Neural cell (in vitro differentiated cells): ENCODE measurements around the gene ZNF618. TPM values are rescaled to one million over a fixed set of nuclear protein-coding genes. Genes with fewer than 3 reads are reported as not detected.

ENCODE experiments used
- H2AFZ ChIP-seq: fragments of 200-600, 300-800 bp; sonication (generic), shearing (Covaris generic); 2 replicates; pipeline ENCODE4 v1.6.0; 2014; ENCODE audit warnings: low read depth, mild to moderate bottlenecking, antibody characterized with exemption, low read length, moderate library complexity
- H3F3A ChIP-seq: fragments of 200-600 bp; shearing (Covaris generic); 2 replicates; pipeline ENCODE4 v1.6.1; 2016; ENCODE audit warnings: mild to moderate bottlenecking, moderate library complexity, mixed read lengths, antibody characterized with exemption, low read length; ENCODE audit not compliant: insufficient read depth, poor library complexity, severe bottlenecking
- H3K27ac ChIP-seq: fragments of 200-600, 300-800 bp; sonication (generic), shearing (Covaris generic); 2 replicates; pipeline ENCODE4 v1.5.1; 2014; ENCODE audit warnings: mild to moderate bottlenecking, low read length, moderate library complexity
- H3K27me3 ChIP-seq: fragments of 300-800, 200-600 bp; sonication (generic), shearing (Covaris generic); 2 replicates; pipeline ENCODE4 v1.6.0; 2014; ENCODE audit warnings: mild to moderate bottlenecking, low read depth, low read length, moderate library complexity; ENCODE audit not compliant: insufficient read depth
- H3K36me3 ChIP-seq: fragments of 300-800, 200-600 bp; sonication (generic), shearing (Covaris generic); 2 replicates; pipeline ENCODE4 v1.5.1; 2014; ENCODE audit warnings: mild to moderate bottlenecking, antibody characterized with exemption, low read length, moderate library complexity; ENCODE audit not compliant: insufficient read depth
- H3K4me2 ChIP-seq: fragments of 300-800, 200-600 bp; sonication (generic), shearing (Covaris generic); 2 replicates; pipeline ENCODE4 v1.6.0; 2014; ENCODE audit warnings: mild to moderate bottlenecking, low read length
- H3K4me3 ChIP-seq: fragments of 300-800, 200-600 bp; sonication (generic), shearing (Covaris generic); 2 replicates; pipeline ENCODE4 v1.5.1; 2014; ENCODE audit warnings: mild to moderate bottlenecking, low read length, moderate library complexity
- H3K79me2 ChIP-seq: fragments of 200-600 bp; shearing (Covaris generic); replicated peaks from 2 replicates; pipeline ENCODE4 v1.6.0; 2014; ENCODE audit warnings: mild to moderate bottlenecking, low read length, moderate library complexity; ENCODE audit not compliant: insufficient read depth
- H3K9ac ChIP-seq: fragments of 300-800, 200-600 bp; sonication (generic), shearing (Covaris generic); 2 replicates; pipeline ENCODE4 v1.6.1; 2016; ENCODE audit warnings: mild to moderate bottlenecking, low read length, mixed read lengths
- H3K9me2 ChIP-seq: fragments of 200-600 bp; shearing (Covaris generic); 2 replicates; pipeline ENCODE4 v1.6.1; 2016; ENCODE audit warnings: mild to moderate bottlenecking, low read length, mixed read lengths; ENCODE audit not compliant: insufficient read depth
- H3K9me3 ChIP-seq: fragments of 200-600, 300-800 bp; sonication (generic), shearing (Covaris generic); 2 replicates; pipeline ENCODE4 v1.6.1; 2016; ENCODE audit warnings: mild to moderate bottlenecking, mixed run types, low read length, moderate library complexity, mixed read lengths
- H4K20me1 ChIP-seq: fragments of 200-600 bp; shearing (Covaris generic); 2 replicates; pipeline ENCODE4 v1.6.1; 2016; ENCODE audit warnings: mild to moderate bottlenecking, mixed run types; ENCODE audit not compliant: insufficient read depth
- CTCF ChIP-seq: fragments of 450-650 bp; IDR thresholded peaks from 2 replicates; pipeline ENCODE4 v1.5.1; 2014; ENCODE audit warnings: antibody characterized with exemption, mild to moderate bottlenecking, moderate library complexity; ENCODE audit not compliant: poor library complexity, severe bottlenecking
- EP300 ChIP-seq: fragments of 450-650 bp; conservative IDR thresholded peaks from 2 replicates; pipeline ENCODE4 v1.6.1; 2014; ENCODE audit warnings: antibody characterized with exemption, mild to moderate bottlenecking, moderate library complexity; ENCODE audit not compliant: poor library complexity, severe bottlenecking
- EZH2 ChIP-seq: fragments of 200-600, 300-800 bp; shearing (Covaris generic), sonication (generic); IDR thresholded peaks from 2 replicates; pipeline ENCODE4 v1.6.1; 2014; ENCODE audit warnings: antibody characterized with exemption, low read length, borderline replicate concordance, mild to moderate bottlenecking; ENCODE audit not compliant: insufficient read depth, poor library complexity, severe bottlenecking
- MXI1 ChIP-seq: fragments of 450-650 bp; conservative IDR thresholded peaks from 2 replicates; pipeline ENCODE4 v1.6.1; 2014; ENCODE audit warnings: antibody characterized with exemption, mild to moderate bottlenecking; ENCODE audit not compliant: poor library complexity, severe bottlenecking
- POLR2AphosphoS5 ChIP-seq: IDR thresholded peaks from 2 replicates; pipeline ENCODE4 v1.6.1; 2012
- RAD21 ChIP-seq: fragments of 450-650 bp; conservative IDR thresholded peaks from 2 replicates; pipeline ENCODE4 v1.6.1; 2014; ENCODE audit warnings: antibody characterized with exemption, mild to moderate bottlenecking, moderate library complexity
- REST ChIP-seq: IDR thresholded peaks from 2 replicates; pipeline ENCODE4 v1.6.1; 2012; ENCODE audit warnings: borderline replicate concordance
- SMC3 ChIP-seq: fragments of 450-650 bp; conservative IDR thresholded peaks from 2 replicates; pipeline ENCODE4 v1.6.1; 2014; ENCODE audit warnings: antibody characterized with exemption, mild to moderate bottlenecking, moderate library complexity; ENCODE audit not compliant: poor library complexity
- TAF1 ChIP-seq: IDR thresholded peaks from 2 replicates; pipeline ENCODE4 v1.6.1; 2012; ENCODE audit warnings: low read depth
- polyA plus RNA-seq: library from polyadenylated mRNA; depleted of rRNA; stranded (reverse); fragments of >200 nt; gene quantifications from 2 replicates; pipeline ENCODE4 v1.2.3, GENCODE V29; 2014

The ZNF618 gene
- polyA plus RNA-seq, 1 donor from 2014 or later, result 7.1 TPM

GRCh38 chr9:114035221-114035844 lies 159.2 kb downstream of the ZNF618 start:
- Histone ChIP-seq H2AFZ (no peak overlapping the region), H3K79me2 (no peaks in the 10 kb centered on the region), H3F3A (no peaks in the 10 kb centered on the region), H3K4me3 (no peak overlapping the region), H3K36me3 (no peaks in the 10 kb centered on the region), H3K27ac (no peak overlapping the region), H3K9ac (no peak overlapping the region), H3K9me2 (no peaks in the 10 kb centered on the region), H3K4me2 (no peak overlapping the region), H3K27me3 (no peaks in the 10 kb centered on the region), H4K20me1 (no peaks in the 10 kb centered on the region), H3K9me3 (no peaks in the 10 kb centered on the region)
- no peak for TF ChIP-seq EP300
- TF ChIP-seq SMC3, result no peak
- no peak for TF ChIP-seq REST
- no peak for TF ChIP-seq EZH2
- TF ChIP-seq MXI1, result no peak
- no peak for TF ChIP-seq CTCF
- TF ChIP-seq POLR2AphosphoS5, result no peak
- no peak for TF ChIP-seq RAD21
- no peak for TF ChIP-seq TAF1

GRCh38 chr9:114035845-114036801 lies 160.0 kb downstream of the ZNF618 start:
- H2AFZ ChIP-seq, result no peak overlapping the region
- H3K4me2 ChIP-seq, result no peak overlapping the region
- H3F3A ChIP-seq, result no peaks in the 10 kb centered on the region
- H3K27me3 ChIP-seq, result no peaks in the 10 kb centered on the region
- no peaks in the 10 kb centered on the region for H3K36me3 ChIP-seq
- H4K20me1 ChIP-seq, result no peaks in the 10 kb centered on the region
- no peak overlapping the region for H3K27ac ChIP-seq
- H3K9me2 ChIP-seq, result no peaks in the 10 kb centered on the region
- H3K9ac ChIP-seq, result no peak overlapping the region
- H3K79me2 ChIP-seq, result no peaks in the 10 kb centered on the region
- H3K4me3 ChIP-seq, result no peak overlapping the region
- no peaks in the 10 kb centered on the region for H3K9me3 ChIP-seq
- TF ChIP-seq POLR2AphosphoS5 (no peak), REST (no peak), RAD21 (no peak), EZH2 (no peak), CTCF (no peak), EP300 (no peak), SMC3 (no peak)
